ENCODE measurements around the gene NEDD4. TPM values are rescaled to one million over a fixed set of nuclear protein-coding genes. Genes with fewer than 3 reads are reported as not detected.

Gene NEDD4
- total and polyA plus RNA-seq, 12 donors: 2.5 to 20.5 (median 9.5) TPM

GRCh38 chr15:55863911-55864310, 129.5 kb downstream of the NEDD4 start:
- DNase-seq: no peak
- Histone ChIP-seq H3K9me3 (replicated peaks in 1 of 3) (no peaks in the 10 kb centered on the region), H3K36me3 (replicated peaks in 1 of 2) (no peaks in the 10 kb centered on the region), H3K27ac (no peak overlapping the region), H3K4me1 (replicated peaks in 1 of 2) (no peaks in the 10 kb centered on the region), H3K4me3 (no peak overlapping the region), H3K27me3 (no peaks in the 10 kb centered on the region)
- TF ChIP-seq CTCF (IDR thresholded peaks at IDR 0.05): no peak
- TF ChIP-seq POLR2A (IDR thresholded peaks at IDR 0.05): no peak
- intact Hi-C loops (cut with DNase I): no loop called here

GRCh38 chr15:55861115-55861514, 132.3 kb downstream of the NEDD4 start:
- intact Hi-C loops (cut with DNase I): no loop called here

GRCh38 chr15:55860468-55860867, 132.9 kb downstream of the NEDD4 start:
- Histone ChIP-seq H3K27me3 (no peaks in the 10 kb centered on the region), H3K9me3 (replicated peaks in 1 of 3) (no peaks in the 10 kb centered on the region), H3K36me3 (replicated peaks in 1 of 2) (no peaks in the 10 kb centered on the region), H3K4me3 (no peak overlapping the region), H3K4me1 (replicated peaks in 1 of 2) (no peaks in the 10 kb centered on the region), H3K27ac (no peak overlapping the region)
- TF ChIP-seq CTCF (IDR thresholded peaks at IDR 0.05): no peak
- TF ChIP-seq POLR2A (IDR thresholded peaks at IDR 0.05): no peak
- no peak for DNase-seq
- WGBS, 4 donors: 80 to 93% (median 86%) methylated on average over 6 of the region's 6 CpGs
- intact Hi-C loops (cut with DNase I): no loop called here

More at GRCh38 chr15:55861115-55861514, 132.3 kb downstream of the NEDD4 start:
- Histone ChIP-seq H3K36me3 (replicated peaks in 1 of 2) (no peaks in the 10 kb centered on the region), H3K9me3 (replicated peaks in 1 of 3) (no peaks in the 10 kb centered on the region), H3K4me3 (no peak overlapping the region), H3K27me3 (no peaks in the 10 kb centered on the region), H3K4me1 (replicated peaks in 1 of 2) (no peaks in the 10 kb centered on the region), H3K27ac (no peak overlapping the region)
- WGBS, 4 donors: 96 to 98% (median 96%) methylated on average over 2 of the region's 2 CpGs
- no peak for TF ChIP-seq CTCF (IDR thresholded peaks at IDR 0.05)
- TF ChIP-seq POLR2A (IDR thresholded peaks at IDR 0.05): no peak
- no peak for DNase-seq

- TF ChIP-seq POLR2A (IDR thresholded peaks at IDR 0.05) (no peak), CTCF (IDR thresholded peaks at IDR 0.05) (no peak)
- intact Hi-C loops (cut with DNase I): no loop called here
- no peak overlapping the region for H3K4me3 ChIP-seq
- no peaks in the 10 kb centered on the region for H3K9me3 ChIP-seq (replicated peaks in 1 of 3)
- H3K27ac ChIP-seq: no peak overlapping the region
- 89 to 100% (median 90%) methylated on average over 1 of the region's 1 CpG for WGBS, 4 donors
- H3K27me3 ChIP-seq: no peaks in the 10 kb centered on the region
- no peaks in the 10 kb centered on the region for H3K36me3 ChIP-seq (replicated peaks in 1 of 2)
- DNase-seq: no peak
- H3K4me1 ChIP-seq (replicated peaks in 1 of 2): no peaks in the 10 kb centered on the region
Measured at GRCh38 chr15:55859681-55860080, 133.7 kb downstream of the NEDD4 start.
